Measurements from ENCODE around the gene RHD.
A peak's percentile ranks its signal among the peaks of the same experiment; 100 is the strongest.

GRCh38 chr1:25232027-25232865 is 40.1 kb upstream of the RHD start, which contains the start of gene SYF2:
- TF ChIP-seq CTCF (IDR thresholded peaks at IDR 0.05 in 8 of 11, conservative IDR thresholded peaks at IDR 0.05 in 3 of 11), result no peak
- TF ChIP-seq POLR2A (IDR thresholded peaks at IDR 0.05), result peak in 1 of 3 donors; percentile 47
- TF ChIP-seq POLR2AphosphoS5 (IDR thresholded peaks at IDR 0.05), result peak; percentile 84 to 94 (median 85)

Data from spleen (tissue), 7 donors.